ENCODE results near the gene JAK3.

- no peak for TF ChIP-seq CTCF (IDR thresholded peaks at IDR 0.05; ENCODE audit: extremely low read depth in 1 of 2, insufficient read depth in 1 of 2, low read depth in 1 of 2, low read length in 2 of 2)
- no peak for TF ChIP-seq POLR2AphosphoS5 (IDR thresholded peaks at IDR 0.05; ENCODE audit: insufficient read depth, low read depth, low read length)
- no peak for TF ChIP-seq POLR2A (IDR thresholded peaks at IDR 0.05; ENCODE audit: low read depth, low read length)
- no peak for TF ChIP-seq EZH2 (IDR thresholded peaks at IDR 0.05; ENCODE audit: borderline replicate concordance, low read depth, low read length, severe bottlenecking)
- TF ChIP-seq FOS (IDR thresholded peaks at IDR 0.05; ENCODE audit: borderline replicate concordance, insufficient read depth, low read length) = no peak
- no peak for TF ChIP-seq MAX (IDR thresholded peaks at IDR 0.05; ENCODE audit: insufficient read depth, insufficient read length)
- no peak for TF ChIP-seq MYC (IDR thresholded peaks at IDR 0.05; ENCODE audit: low read depth, low read length)
- TF ChIP-seq JUN (IDR thresholded peaks at IDR 0.05; ENCODE audit: borderline replicate concordance, insufficient read depth, insufficient read length, low read depth) = no peak
- TF ChIP-seq GATA2 (IDR thresholded peaks at IDR 0.05; ENCODE audit: insufficient read depth, insufficient read length, low read depth, low read length) = no peak
Measured at GRCh38 chr19:17824339-17824738, 23.4 kb downstream of the JAK3 start.

Measured in endothelial cell of umbilical vein (primary cell).